ENCODE data around the gene ST6GALNAC3.

The ST6GALNAC3 gene

GRCh38 chr1:76247261-76247852, 172.8 kb downstream of the ST6GALNAC3 start:
- Histone ChIP-seq H3K27ac (ENCODE audit: low read depth, low read length) (no peak overlapping the region), H3K9ac (ENCODE audit: low read depth in 1 of 2, low read length in 2 of 2) (no peak overlapping the region), H3K4me3 (ENCODE audit: low read depth in 1 of 2, low read length in 2 of 2) (no peak overlapping the region), H3K27me3 (ENCODE audit: control insufficient read depth in 1 of 2, insufficient read depth in 2 of 2, low read length in 2 of 2) (no peaks in the 10 kb centered on the region), H3K4me1 (ENCODE audit: control insufficient read depth in 1 of 2, insufficient read depth in 2 of 2, low read length in 2 of 2) (no peaks in the 10 kb centered on the region), H3K9me3 (ENCODE audit: control insufficient read depth in 1 of 2, low read length in 2 of 2) (peaks cover 0 to 5% of the 10 kb centered on the region in 2 donors), H3K36me3 (ENCODE audit: control insufficient read depth in 1 of 2, insufficient read depth in 2 of 2, low read length in 2 of 2) (no peaks in the 10 kb centered on the region)

- Histone ChIP-seq H3K4me1 (ENCODE audit: control insufficient read depth in 1 of 2, insufficient read depth in 2 of 2, low read length in 2 of 2) (no peaks in the 10 kb centered on the region), H3K36me3 (ENCODE audit: control insufficient read depth in 1 of 2, insufficient read depth in 2 of 2, low read length in 2 of 2) (no peaks in the 10 kb centered on the region), H3K27me3 (ENCODE audit: control insufficient read depth in 1 of 2, insufficient read depth in 2 of 2, low read length in 2 of 2) (no peaks in the 10 kb centered on the region), H3K9ac (ENCODE audit: low read depth in 1 of 2, low read length in 2 of 2) (no peak overlapping the region), H3K9me3 (ENCODE audit: control insufficient read depth in 1 of 2, low read length in 2 of 2) (no peaks in the 10 kb centered on the region), H3K27ac (ENCODE audit: low read depth, low read length) (no peak overlapping the region), H3K4me3 (ENCODE audit: low read depth in 1 of 2, low read length in 2 of 2) (no peak overlapping the region)
Measured at GRCh38 chr1:76250271-76250670, 175.7 kb downstream of the ST6GALNAC3 start.

- Histone ChIP-seq H3K27ac (ENCODE audit: low read depth, low read length) (no peak overlapping the region), H3K4me3 (ENCODE audit: low read depth in 1 of 2, low read length in 2 of 2) (no peak overlapping the region), H3K4me1 (ENCODE audit: control insufficient read depth in 1 of 2, insufficient read depth in 2 of 2, low read length in 2 of 2) (no peaks in the 10 kb centered on the region), H3K36me3 (ENCODE audit: control insufficient read depth in 1 of 2, insufficient read depth in 2 of 2, low read length in 2 of 2) (no peaks in the 10 kb centered on the region), H3K9me3 (ENCODE audit: control insufficient read depth in 1 of 2, low read length in 2 of 2) (no peaks in the 10 kb centered on the region), H3K27me3 (ENCODE audit: control insufficient read depth in 1 of 2, insufficient read depth in 2 of 2, low read length in 2 of 2) (no peaks in the 10 kb centered on the region), H3K9ac (ENCODE audit: low read depth in 1 of 2, low read length in 2 of 2) (no peak overlapping the region)
Measured at GRCh38 chr1:76252431-76252830, 177.9 kb downstream of the ST6GALNAC3 start.

- Histone ChIP-seq H3K9ac (ENCODE audit: low read depth in 1 of 2, low read length in 2 of 2) (no peak overlapping the region), H3K4me1 (ENCODE audit: control insufficient read depth in 1 of 2, insufficient read depth in 2 of 2, low read length in 2 of 2) (no peaks in the 10 kb centered on the region), H3K27me3 (ENCODE audit: control insufficient read depth in 1 of 2, insufficient read depth in 2 of 2, low read length in 2 of 2) (no peaks in the 10 kb centered on the region), H3K4me3 (ENCODE audit: low read depth in 1 of 2, low read length in 2 of 2) (no peak overlapping the region), H3K9me3 (ENCODE audit: control insufficient read depth in 1 of 2, low read length in 2 of 2) (no peaks in the 10 kb centered on the region), H3K27ac (ENCODE audit: low read depth, low read length) (no peak overlapping the region), H3K36me3 (ENCODE audit: control insufficient read depth in 1 of 2, insufficient read depth in 2 of 2, low read length in 2 of 2) (no peaks in the 10 kb centered on the region)
Measured at GRCh38 chr1:76254104-76255030, 179.8 kb downstream of the ST6GALNAC3 start.

GRCh38 chr1:76256289-76257223, 182.0 kb downstream of the ST6GALNAC3 start:
- H3K9me3 ChIP-seq (ENCODE audit: control insufficient read depth in 1 of 2, low read length in 2 of 2), result no peaks in the 10 kb centered on the region
- H3K36me3 ChIP-seq (ENCODE audit: control insufficient read depth in 1 of 2, insufficient read depth in 2 of 2, low read length in 2 of 2), result no peaks in the 10 kb centered on the region
- no peaks in the 10 kb centered on the region for H3K4me1 ChIP-seq (ENCODE audit: control insufficient read depth in 1 of 2, insufficient read depth in 2 of 2, low read length in 2 of 2)
- H3K27me3 ChIP-seq (ENCODE audit: control insufficient read depth in 1 of 2, insufficient read depth in 2 of 2, low read length in 2 of 2), result no peaks in the 10 kb centered on the region
- no peak overlapping the region for H3K4me3 ChIP-seq (ENCODE audit: low read depth in 1 of 2, low read length in 2 of 2)
- no peak overlapping the region for H3K27ac ChIP-seq (ENCODE audit: low read depth, low read length)
- H3K9ac ChIP-seq (ENCODE audit: low read depth in 1 of 2, low read length in 2 of 2), result no peak overlapping the region

GRCh38 chr1:76257823-76258222, 183.3 kb downstream of the ST6GALNAC3 start:
- no peak overlapping the region for H3K9ac ChIP-seq (ENCODE audit: low read depth in 1 of 2, low read length in 2 of 2)
- no peak overlapping the region for H3K4me3 ChIP-seq (ENCODE audit: low read depth in 1 of 2, low read length in 2 of 2)
- H3K36me3 ChIP-seq (ENCODE audit: control insufficient read depth in 1 of 2, insufficient read depth in 2 of 2, low read length in 2 of 2), result no peaks in the 10 kb centered on the region
- H3K4me1 ChIP-seq (ENCODE audit: control insufficient read depth in 1 of 2, insufficient read depth in 2 of 2, low read length in 2 of 2), result no peaks in the 10 kb centered on the region
- no peak overlapping the region for H3K27ac ChIP-seq (ENCODE audit: low read depth, low read length)
- no peaks in the 10 kb centered on the region for H3K27me3 ChIP-seq (ENCODE audit: control insufficient read depth in 1 of 2, insufficient read depth in 2 of 2, low read length in 2 of 2)
- no peaks in the 10 kb centered on the region for H3K9me3 ChIP-seq (ENCODE audit: control insufficient read depth in 1 of 2, low read length in 2 of 2)

GRCh38 chr1:76259270-76259669, 184.7 kb downstream of the ST6GALNAC3 start:
- no peak overlapping the region for H3K9ac ChIP-seq (ENCODE audit: low read depth in 1 of 2, low read length in 2 of 2)
- no peaks in the 10 kb centered on the region for H3K4me1 ChIP-seq (ENCODE audit: control insufficient read depth in 1 of 2, insufficient read depth in 2 of 2, low read length in 2 of 2)
- no peak overlapping the region for H3K4me3 ChIP-seq (ENCODE audit: low read depth in 1 of 2, low read length in 2 of 2)
- H3K27ac ChIP-seq (ENCODE audit: low read depth, low read length), result no peak overlapping the region
- no peaks in the 10 kb centered on the region for H3K36me3 ChIP-seq (ENCODE audit: control insufficient read depth in 1 of 2, insufficient read depth in 2 of 2, low read length in 2 of 2)
- no peaks in the 10 kb centered on the region for H3K27me3 ChIP-seq (ENCODE audit: control insufficient read depth in 1 of 2, insufficient read depth in 2 of 2, low read length in 2 of 2)
- H3K9me3 ChIP-seq (ENCODE audit: control insufficient read depth in 1 of 2, low read length in 2 of 2), result no peaks in the 10 kb centered on the region

GRCh38 chr1:76260279-76260678, 185.7 kb downstream of the ST6GALNAC3 start:
- no peaks in the 10 kb centered on the region for H3K9me3 ChIP-seq (ENCODE audit: control insufficient read depth in 1 of 2, low read length in 2 of 2)
- no peaks in the 10 kb centered on the region for H3K4me1 ChIP-seq (ENCODE audit: control insufficient read depth in 1 of 2, insufficient read depth in 2 of 2, low read length in 2 of 2)
- H3K36me3 ChIP-seq (ENCODE audit: control insufficient read depth in 1 of 2, insufficient read depth in 2 of 2, low read length in 2 of 2), result no peaks in the 10 kb centered on the region
- no peak overlapping the region for H3K27ac ChIP-seq (ENCODE audit: low read depth, low read length)
- H3K4me3 ChIP-seq (ENCODE audit: low read depth in 1 of 2, low read length in 2 of 2), result no peak overlapping the region
- no peak overlapping the region for H3K9ac ChIP-seq (ENCODE audit: low read depth in 1 of 2, low read length in 2 of 2)
- no peaks in the 10 kb centered on the region for H3K27me3 ChIP-seq (ENCODE audit: control insufficient read depth in 1 of 2, insufficient read depth in 2 of 2, low read length in 2 of 2)

GRCh38 chr1:76262601-76263000, 188.1 kb downstream of the ST6GALNAC3 start:
- Histone ChIP-seq H3K36me3 (ENCODE audit: control insufficient read depth in 1 of 2, insufficient read depth in 2 of 2, low read length in 2 of 2) (no peaks in the 10 kb centered on the region), H3K27ac (ENCODE audit: low read depth, low read length) (no peak overlapping the region), H3K4me3 (ENCODE audit: low read depth in 1 of 2, low read length in 2 of 2) (no peak overlapping the region), H3K9ac (ENCODE audit: low read depth in 1 of 2, low read length in 2 of 2) (no peak overlapping the region), H3K27me3 (ENCODE audit: control insufficient read depth in 1 of 2, insufficient read depth in 2 of 2, low read length in 2 of 2) (no peaks in the 10 kb centered on the region), H3K4me1 (ENCODE audit: control insufficient read depth in 1 of 2, insufficient read depth in 2 of 2, low read length in 2 of 2) (no peaks in the 10 kb centered on the region), H3K9me3 (ENCODE audit: control insufficient read depth in 1 of 2, low read length in 2 of 2) (no peaks in the 10 kb centered on the region)

GRCh38 chr1:76264642-76265041, 190.1 kb downstream of the ST6GALNAC3 start:
- no peak overlapping the region for H3K4me3 ChIP-seq (ENCODE audit: low read depth in 1 of 2, low read length in 2 of 2)
- no peaks in the 10 kb centered on the region for H3K9me3 ChIP-seq (ENCODE audit: control insufficient read depth in 1 of 2, low read length in 2 of 2)
- H3K36me3 ChIP-seq (ENCODE audit: control insufficient read depth in 1 of 2, insufficient read depth in 2 of 2, low read length in 2 of 2), result no peaks in the 10 kb centered on the region
- no peak overlapping the region for H3K27ac ChIP-seq (ENCODE audit: low read depth, low read length)
- no peak overlapping the region for H3K9ac ChIP-seq (ENCODE audit: low read depth in 1 of 2, low read length in 2 of 2)
- H3K27me3 ChIP-seq (ENCODE audit: control insufficient read depth in 1 of 2, insufficient read depth in 2 of 2, low read length in 2 of 2), result no peaks in the 10 kb centered on the region
- H3K4me1 ChIP-seq (ENCODE audit: control insufficient read depth in 1 of 2, insufficient read depth in 2 of 2, low read length in 2 of 2), result peaks cover 0 to 10% of the 10 kb centered on the region in 2 donors

All from duodenal mucosa (tissue), 2 donors.